Bronchial epithelial cell (primary cell): ENCODE results near the gene SIRT7. TPM values are rescaled to one million over a fixed set of nuclear protein-coding genes. Genes with fewer than 3 reads are reported as not detected.

ENCODE experiments used
- DNase-seq: peaks from one replicate; pipeline ENCODE4 v3.0.0-alpha.2; 2010; ENCODE audit warnings: low read depth
- FAIRE-seq: peaks from 2 replicates; lab custom pipeline; 2011; peaks lifted over from hg19 to GRCh38; lab: Jason Lieb, UNC
- H3K27me3 ChIP-seq: 2 replicates; pipeline ENCODE4 v1.5.1; 2011; ENCODE audit warnings: low read length; ENCODE audit not compliant: control insufficient read depth, insufficient read depth
- H3K36me3 ChIP-seq: 2 replicates; pipeline ENCODE4 v1.5.1; 2011; ENCODE audit warnings: low read length; ENCODE audit not compliant: control insufficient read depth, insufficient read depth
- H3K4me3 ChIP-seq: 2 replicates; pipeline ENCODE4 v1.5.1; 2011; ENCODE audit warnings: mild to moderate bottlenecking, low read depth, low read length, control low read depth
- CTCF ChIP-seq: IDR thresholded peaks from 2 replicates; pipeline ENCODE4 v1.5.1; 2011; ENCODE audit warnings: mild to moderate bottlenecking, moderate library complexity, low read length, control low read depth, inconsistent platforms; ENCODE audit not compliant: insufficient read depth, severe bottlenecking
- total RNA-seq: library from RNA; depleted of rRNA; stranded (reverse); fragments of >200 nt; gene quantifications from 2 replicates; pipeline ENCODE4 v1.2.1, GENCODE V29; 2014

SIRT7 gene
- total RNA-seq, 1 donor from 2014 or later: 48.4 TPM

DNA sequence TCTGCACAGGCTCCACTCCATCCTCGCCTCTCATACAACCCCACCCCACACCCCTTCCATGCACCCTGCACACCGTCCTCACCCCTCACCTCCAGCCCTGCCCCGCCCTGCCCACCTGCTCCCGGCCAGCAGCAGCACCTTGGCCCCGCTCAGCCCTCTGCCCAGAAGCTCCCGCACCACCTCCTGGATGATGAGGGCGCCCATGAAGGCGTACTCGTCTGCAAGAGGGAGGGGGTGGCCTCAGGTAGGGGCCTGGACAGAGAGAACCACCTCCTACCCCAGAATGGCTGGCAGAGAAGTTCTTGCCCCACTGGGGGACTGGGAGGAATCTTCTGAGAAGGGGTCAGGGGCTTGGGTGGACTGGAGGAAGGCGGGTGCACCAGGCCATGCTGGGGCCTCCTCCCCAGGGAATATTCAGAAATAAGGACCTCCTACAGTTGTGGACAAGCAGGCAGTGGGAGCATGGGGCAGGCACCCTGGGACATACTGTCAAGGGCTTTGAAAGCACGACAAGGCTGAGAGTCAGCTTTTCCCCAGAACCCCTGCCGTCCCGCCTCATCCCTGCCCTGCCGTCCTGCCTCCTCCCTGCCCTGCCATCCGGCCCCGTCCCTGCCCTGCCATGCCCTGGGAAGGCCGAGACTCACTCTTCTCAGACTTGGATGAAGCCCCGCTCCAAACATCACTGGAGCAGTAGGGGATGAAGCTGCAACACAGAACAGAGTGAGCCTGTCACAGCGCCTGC lies 39.9 kb upstream of the SIRT7 start:
- no peak for FAIRE-seq
- no peak for DNase-seq
- Histone ChIP-seq H3K27me3 (peaks cover 33% of the 10 kb centered on the region), H3K36me3 (no peaks in the 10 kb centered on the region), H3K4me3 (no peak overlapping the region)
- no peak for TF ChIP-seq CTCF

GRCh38 chr17:81956607-81957589 lies 38.9 kb upstream of the SIRT7 start:
- DNase-seq: no peak
- FAIRE-seq: no peak
- Histone ChIP-seq H3K27me3 (peaks cover 26% of the 10 kb centered on the region), H3K36me3 (no peaks in the 10 kb centered on the region), H3K4me3 (no peak overlapping the region)
- no peak for TF ChIP-seq CTCF

DNA sequence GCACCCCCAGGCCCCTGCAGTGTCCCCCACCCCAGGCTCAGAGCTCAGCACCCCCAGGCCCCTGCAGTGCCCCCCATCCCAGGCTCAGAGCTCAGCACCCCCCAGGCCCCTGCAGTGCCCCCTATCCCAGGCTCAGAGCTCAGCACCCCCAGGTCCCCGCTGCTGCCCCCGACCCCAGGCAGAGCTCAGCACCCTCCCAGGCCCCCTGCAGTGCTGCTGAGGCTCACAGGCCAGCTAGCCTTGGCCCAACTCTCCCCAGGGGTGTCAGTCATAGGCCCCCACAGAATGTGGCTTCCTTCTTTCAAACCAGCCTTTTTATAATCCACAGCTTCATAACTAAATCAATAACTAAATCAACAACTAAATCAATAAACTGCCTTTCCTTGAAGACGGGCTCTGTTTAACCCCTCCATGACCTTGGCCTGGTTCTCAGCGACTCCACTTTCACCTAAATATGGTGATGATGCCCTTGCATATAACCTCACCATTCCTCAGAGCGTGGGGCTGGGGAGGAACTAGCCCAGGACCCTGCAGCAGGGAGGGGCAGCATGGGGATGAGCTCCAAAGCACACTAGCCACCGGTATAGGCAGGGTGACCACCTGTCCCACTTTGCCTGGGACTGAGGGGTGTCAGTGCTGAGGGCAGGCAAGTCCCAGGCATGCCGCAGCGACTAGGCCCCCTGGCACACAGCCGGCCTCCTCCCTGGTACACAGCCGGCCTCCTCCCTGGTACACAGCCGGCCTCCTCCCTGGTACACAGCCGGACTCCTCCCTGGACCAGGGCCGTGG lies 38.0 kb upstream of the SIRT7 start:
- Histone ChIP-seq H3K27me3 (peaks cover 24% of the 10 kb centered on the region), H3K36me3 (no peaks in the 10 kb centered on the region), H3K4me3 (no peak overlapping the region)
- TF ChIP-seq CTCF: no peak
- DNase-seq (no peak), FAIRE-seq (no peak)

DNA sequence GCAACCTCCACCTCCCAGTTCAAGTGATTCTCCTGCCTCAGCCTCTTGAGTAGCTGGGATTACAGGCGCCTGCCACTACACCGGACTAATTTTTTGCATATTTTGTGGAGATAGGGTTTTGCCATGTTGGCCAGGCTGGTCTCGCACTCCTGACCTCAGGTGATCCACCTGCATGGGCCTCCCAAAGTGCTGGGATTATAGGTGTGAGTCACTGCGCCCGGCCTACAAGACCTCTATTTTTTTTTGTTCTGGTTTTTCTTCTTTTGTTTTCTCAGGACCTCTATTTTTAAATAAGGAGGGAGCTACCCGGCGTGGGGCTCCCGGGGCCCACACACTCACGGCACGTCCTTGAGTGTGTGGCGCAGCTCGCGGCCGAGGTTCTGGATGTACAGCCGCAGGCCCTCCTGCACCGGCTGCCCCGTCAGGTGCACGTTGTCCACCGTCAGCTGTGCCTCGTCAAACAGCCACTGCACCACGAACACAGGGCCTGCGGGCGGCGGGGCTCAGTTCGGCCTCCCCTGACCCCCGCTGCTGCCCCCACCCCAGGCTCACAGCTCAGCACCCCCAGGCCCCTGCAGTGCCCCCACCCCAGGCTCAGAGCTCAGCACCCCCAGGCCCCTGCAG lies 37.2 kb upstream of the SIRT7 start:
- FAIRE-seq: no peak
- H3K36me3 ChIP-seq: no peaks in the 10 kb centered on the region
- no peak overlapping the region for H3K4me3 ChIP-seq
- DNase-seq: no peak
- no peak for TF ChIP-seq CTCF
- peaks cover 20% of the 10 kb centered on the region for H3K27me3 ChIP-seq
